Measurements from ENCODE around the gene C4orf50.
A peak's percentile ranks its signal among the peaks of the same experiment; 100 is the strongest.
"Not testable (repeated sequence)": the region's sequence is repeated elsewhere in the genome, so short reads cannot be mapped to it uniquely, and the experiment has no call there.

C4orf50 gene

GRCh38 chr4:6012200-6012599 is 6.0 kb downstream of the C4orf50 start:
- no peak for DNase-seq

DNA sequence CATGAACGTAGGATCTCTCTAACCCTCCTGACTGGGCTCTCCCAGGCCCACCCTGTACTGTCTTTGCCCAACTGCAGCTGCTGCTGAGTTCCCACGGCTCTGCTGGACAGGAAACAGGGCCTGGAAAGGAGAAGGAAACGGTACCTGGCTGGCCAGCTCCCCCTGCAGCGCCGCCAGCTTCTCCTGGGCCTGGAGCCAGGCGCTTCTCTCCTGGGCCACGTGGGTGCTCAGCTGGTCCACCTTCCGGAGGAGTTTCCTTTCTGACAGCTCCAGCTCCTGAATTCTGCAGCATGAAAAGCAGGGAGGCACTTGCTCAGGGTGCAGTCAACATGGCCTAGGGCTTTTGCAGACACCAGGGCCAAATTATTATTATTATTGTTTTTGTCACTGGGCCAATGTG is 6.5 kb downstream of the C4orf50 start:
- no peak for DNase-seq

GRCh38 chr4:6011271-6011671 is 7.0 kb downstream of the C4orf50 start:
- DNase-seq = no peak

- no peak for DNase-seq
Measured at GRCh38 chr4:6010789-6011188, 7.4 kb downstream of the C4orf50 start.

- DNase-seq = no peak
Measured at GRCh38 chr4:6009452-6009851, 8.8 kb downstream of the C4orf50 start.

GRCh38 chr4:6008766-6009385 is 9.4 kb downstream of the C4orf50 start:
- DNase-seq = no peak

- no peak for DNase-seq
Measured at GRCh38 chr4:6008092-6008551, 10.1 kb downstream of the C4orf50 start.

- DNase-seq = no peak
Measured at GRCh38 chr4:6005175-6005574, 13.1 kb downstream of the C4orf50 start.

GRCh38 chr4:6003485-6003884 is 14.7 kb downstream of the C4orf50 start:
- not testable (repeated sequence) for DNase-seq

DNA sequence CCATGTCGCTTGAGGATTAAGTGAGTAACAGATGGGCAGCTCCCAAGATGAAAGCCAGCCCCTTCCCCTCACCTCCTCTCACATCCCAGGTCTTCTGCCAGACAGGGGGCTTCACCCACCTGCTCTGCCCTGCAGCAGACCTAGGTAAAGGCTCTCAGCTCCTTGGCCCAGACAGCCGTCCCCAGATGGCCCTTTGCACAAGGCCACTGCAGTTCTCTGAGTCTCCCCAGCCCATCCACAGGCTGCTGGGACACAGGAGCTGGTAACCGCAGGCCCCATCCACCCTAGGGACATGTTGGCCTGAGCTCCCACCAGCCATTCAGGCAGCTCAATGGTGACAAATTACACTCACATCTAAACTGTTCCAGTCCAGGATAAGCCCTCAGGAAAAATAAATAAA is 15.3 kb downstream of the C4orf50 start:
- no peak for DNase-seq

DNA sequence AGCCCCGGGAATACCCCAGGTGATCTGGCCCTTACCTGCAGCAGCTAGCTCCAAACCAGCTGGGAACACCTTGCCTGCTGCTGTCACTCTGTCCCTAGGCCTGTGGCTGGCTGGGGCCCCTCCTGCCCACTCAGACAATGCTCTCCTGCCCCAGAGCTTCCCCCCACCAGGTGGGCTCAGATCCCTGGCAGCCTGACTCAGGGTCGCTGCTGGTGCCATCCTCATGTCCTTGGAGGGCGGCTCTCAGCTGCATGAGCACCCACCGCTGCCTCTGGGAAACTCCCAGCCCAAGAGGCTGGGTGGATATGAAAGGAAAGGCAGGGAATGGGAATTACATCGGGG is 15.8 kb downstream of the C4orf50 start:
- DNase-seq = no peak

- DNase-seq = no peak
Measured at GRCh38 chr4:6001680-6002491, 16.3 kb downstream of the C4orf50 start.

- no peak for DNase-seq
Measured at GRCh38 chr4:5999830-6000365, 18.3 kb downstream of the C4orf50 start.

DNA sequence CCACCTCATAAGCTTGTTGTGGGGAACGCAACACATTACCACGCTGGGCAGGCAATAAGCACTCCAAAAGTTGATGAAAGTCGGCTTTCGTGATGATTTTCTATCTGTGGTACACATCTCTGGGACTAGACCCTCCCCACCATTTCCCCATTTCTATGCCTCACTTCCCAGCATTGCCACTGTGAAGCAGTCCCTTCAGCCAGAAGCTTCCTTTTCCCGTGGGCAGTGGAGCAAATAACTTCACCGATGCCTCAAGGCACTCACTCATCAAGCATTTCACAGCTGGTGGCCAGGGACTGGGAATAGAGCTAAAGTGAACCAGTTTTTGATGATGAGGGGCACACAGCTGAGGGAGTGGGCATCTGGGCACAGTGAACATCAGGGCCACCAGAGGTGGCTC is 18.9 kb downstream of the C4orf50 start:
- DNase-seq = no peak

GRCh38 chr4:5998333-5998936 is 19.8 kb downstream of the C4orf50 start:
- DNase-seq = peak; percentile 43

DNA sequence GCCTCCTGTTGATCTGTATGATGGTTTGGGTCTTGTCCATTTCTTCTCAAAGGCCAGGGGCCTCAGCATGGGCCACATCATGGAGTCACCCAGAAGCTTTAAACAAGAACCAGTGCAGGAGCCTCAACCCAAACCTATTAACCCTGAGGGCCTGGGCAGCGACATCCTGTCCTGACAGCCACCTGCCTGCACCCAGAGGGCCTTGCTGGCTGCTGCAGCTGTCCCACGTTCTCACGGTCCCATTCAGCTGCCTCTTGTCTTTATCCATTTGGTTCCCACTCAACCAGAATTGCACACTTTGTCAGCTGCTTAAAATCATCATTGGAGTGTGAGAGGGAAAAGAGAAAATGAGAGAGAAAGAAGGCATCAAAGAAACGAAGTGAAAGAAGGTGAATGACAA is 21.6 kb downstream of the C4orf50 start:
- no peak for DNase-seq

DNA sequence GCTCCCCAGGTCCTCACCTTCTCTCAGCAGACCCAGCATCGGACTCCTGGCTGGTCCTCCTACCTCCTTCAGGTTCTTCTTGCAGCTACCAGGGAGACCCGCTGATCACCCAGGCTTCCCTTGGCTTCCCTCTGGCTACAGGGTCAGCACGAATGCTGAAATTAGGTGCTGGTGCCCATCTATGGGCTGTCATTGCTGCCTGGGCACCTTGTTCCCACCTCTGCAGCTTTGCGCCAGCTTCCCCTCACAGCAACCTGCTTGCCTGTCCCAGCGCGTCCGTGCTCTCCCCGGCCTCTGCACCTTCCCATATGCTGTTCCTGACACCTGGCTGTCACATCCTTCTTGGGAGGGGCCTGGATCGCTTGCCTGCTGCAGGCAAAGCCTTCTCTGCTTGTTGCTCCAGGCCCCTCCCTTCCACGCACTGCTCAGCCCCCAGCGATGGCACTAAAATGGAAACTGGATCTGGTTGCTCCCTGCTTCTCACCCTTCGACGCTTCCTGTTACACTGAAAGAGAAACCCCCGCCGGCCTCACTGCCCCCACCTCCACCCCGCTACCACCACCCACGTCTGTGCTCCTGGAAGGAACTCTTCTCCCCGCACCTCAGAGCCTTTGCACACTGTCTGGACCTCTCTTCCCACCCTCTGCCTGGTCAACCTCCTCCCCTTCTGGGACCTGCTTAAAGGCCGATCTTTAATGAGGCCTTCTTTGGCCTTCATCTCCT is 22.2 kb downstream of the C4orf50 start:
- no peak for DNase-seq

DNA sequence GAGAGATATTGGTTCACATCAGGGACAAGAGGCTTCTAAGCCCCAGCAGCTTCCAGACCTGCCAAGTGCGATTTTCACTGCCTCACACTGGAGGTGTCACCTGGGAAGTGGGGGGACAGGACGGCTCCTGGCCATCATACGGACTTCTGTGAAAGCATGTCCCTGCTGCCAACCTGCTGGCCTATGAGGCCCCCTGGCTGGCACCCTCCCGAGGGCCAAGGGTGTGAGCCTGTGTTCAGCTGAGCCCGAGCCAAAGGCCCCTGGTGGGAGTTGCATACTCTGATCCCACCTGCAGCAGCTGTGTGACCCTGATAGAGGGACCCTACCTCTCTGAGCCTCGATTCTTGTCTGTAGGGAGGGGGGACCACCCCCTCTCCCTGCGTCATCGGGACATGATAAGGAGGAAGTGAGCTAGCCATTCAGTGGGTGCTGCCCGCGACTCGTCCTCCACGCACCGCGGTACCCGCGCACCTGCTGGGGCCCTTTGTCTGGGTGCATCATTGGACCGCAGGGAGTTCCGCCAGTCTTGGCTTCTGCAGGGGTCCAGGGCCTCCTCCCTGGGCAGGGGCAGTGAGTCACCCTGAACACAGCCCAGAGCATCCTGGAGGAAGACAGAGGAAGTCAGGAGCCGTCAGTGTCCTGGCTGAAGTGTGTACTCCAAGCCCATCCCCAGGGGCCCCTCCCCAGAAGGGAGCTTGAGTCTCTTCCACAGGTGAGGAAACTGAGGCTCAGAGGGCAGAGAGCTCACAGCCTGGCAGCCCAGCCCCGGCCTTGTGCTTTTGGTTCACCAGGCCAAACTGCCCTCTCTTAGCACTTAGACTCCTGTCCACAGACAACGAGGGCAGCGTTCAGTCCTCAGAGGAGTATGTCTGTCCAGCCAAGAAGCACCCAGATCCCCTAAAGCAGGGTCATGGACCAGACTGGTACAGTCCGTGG is 24.1 kb downstream of the C4orf50 start:
- no peak for DNase-seq

DNA sequence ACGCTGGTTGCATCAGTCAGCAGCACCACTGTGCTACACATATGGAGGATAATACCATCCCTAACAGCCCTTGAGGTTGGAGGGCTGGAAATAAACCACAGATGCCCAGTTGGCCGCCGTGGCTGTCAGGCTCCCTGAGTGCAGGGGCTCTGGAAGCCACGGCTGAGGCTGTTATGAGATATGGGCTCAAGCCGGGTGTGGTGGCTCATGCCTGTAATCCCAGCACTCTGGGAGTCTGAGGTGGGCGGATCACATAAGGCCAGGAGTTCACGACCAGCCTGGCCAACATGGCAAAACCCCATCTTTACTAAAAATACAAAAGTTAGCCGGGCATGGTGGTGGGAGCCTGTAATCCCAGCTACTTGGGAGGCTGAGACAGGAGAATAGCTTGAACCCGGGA is 24.9 kb downstream of the C4orf50 start:
- not testable (repeated sequence) for DNase-seq

DNA sequence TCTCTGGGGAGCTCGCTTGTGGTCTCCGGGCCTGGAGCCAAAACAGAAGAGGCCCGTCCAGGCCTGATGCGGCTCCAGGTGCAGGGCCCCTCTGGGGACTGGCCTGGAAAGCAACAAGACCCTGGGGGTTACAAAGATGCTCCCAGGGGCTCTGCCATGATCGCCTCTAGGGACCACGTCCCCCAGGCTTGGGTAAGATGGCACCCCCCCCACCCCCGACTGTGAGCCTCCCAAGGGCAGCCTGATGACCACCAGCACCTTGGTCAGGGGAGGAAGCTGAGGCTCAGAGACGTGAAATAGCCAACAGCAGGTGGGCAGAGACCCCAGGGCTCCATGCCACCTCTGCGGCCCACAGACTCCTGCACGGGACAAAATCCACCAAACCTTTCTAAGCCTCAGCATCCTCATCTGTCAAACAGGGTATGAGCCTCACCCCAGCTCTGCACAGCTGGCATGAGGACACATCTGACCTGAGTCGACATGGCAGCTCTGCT is 25.4 kb downstream of the C4orf50 start:
- no peak for DNase-seq

DNA sequence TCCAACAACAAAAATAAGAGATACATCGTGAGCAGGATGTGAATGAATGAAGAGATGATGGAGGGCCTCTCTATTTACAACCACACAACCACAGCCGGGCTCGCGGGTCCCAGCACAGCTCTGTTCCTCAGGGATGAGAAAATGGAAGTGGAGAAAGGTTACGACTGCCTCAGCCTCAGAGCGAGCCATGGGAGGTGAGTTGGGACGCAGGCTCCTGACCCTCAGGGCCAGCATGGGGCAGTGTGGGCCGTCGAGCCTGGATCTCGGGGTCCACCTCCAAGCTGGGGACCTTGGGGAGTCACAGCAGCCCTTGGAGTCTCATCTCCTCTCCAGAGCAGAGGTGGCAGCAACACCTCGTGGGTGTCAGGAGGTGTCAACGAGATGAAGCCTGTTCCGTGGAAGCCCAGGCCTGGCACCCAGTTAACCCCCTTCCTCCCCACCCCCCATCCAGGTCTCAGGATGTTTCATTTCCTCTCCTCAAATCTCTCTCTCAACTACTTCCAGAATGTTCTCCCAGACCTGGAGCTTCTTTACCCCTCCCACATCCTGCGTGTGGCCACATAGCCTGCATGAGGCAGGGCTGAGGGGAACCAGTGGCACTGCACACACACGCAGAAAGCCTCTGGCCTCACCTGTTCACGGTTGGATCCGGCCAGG is 25.9 kb downstream of the C4orf50 start:
- DNase-seq = no peak
